Measurements from ENCODE around the gene SPINK9. TPM values are rescaled to one million over a fixed set of nuclear protein-coding genes. Genes with fewer than 3 reads are reported as not detected.

The SPINK9 gene
- total and polyA plus RNA-seq, 2 of the 4 experiments (the other 2 are of a cell fraction): not detected

GRCh38 chr5:148372166-148372725 lies 36.9 kb downstream of the SPINK9 start:
- no peak overlapping the region for H4K5ac ChIP-seq (ENCODE audit: low read depth, low read length)
- no peaks in the 10 kb centered on the region for H3K79me1 ChIP-seq (ENCODE audit: low read depth in 1 of 2, low read length in 2 of 2)
- H3K27ac ChIP-seq (ENCODE audit: insufficient read depth, low read length): no peak overlapping the region
- H3K4me2 ChIP-seq (ENCODE audit: low read depth, low read length): no peak overlapping the region
- no peak overlapping the region for H2AK9ac ChIP-seq (replicated peaks; ENCODE audit: low read depth, low read length, poor library complexity)
- no peak overlapping the region for H3K18ac ChIP-seq (ENCODE audit: low read depth, low read length)
- no peak overlapping the region for H4K8ac ChIP-seq (ENCODE audit: low read depth in 2 of 2, low read length in 2 of 2)
- H3K4me3 ChIP-seq (ENCODE audit: insufficient read depth, low read depth, low read length): no peak overlapping the region
- WGBS, 2 experiments (ENCODE audit: extremely low coverage in 2 of 2, insufficient read length in 1 of 2): no CpG with 5 or more reads among the region's 2 CpGs
- ChIA-PET CTCF (no interaction called here), POLR2A (ENCODE audit: unreplicated experiment) (no interaction called here)
- peak; percentile 13; the same call in 1 of the 2 replicates for ATAC-seq (ENCODE audit: low read depth)
- H2BK20ac ChIP-seq (ENCODE audit: low read depth, low read length): no peak overlapping the region
- H3K56ac ChIP-seq (ENCODE audit: extremely low read depth, insufficient read depth, low read length): no peak overlapping the region
- intact Hi-C loops (cut with micrococcal nuclease) (loop anchor here (5.0 kb wide), 1 partner anchor 515 kb away; no protein-coding TSS in a partner anchor), in situ Hi-C loops (cut with MboI; ENCODE audit: low sequenced_read_pairs) (loop anchor here (10.0 kb wide), 1 partner anchor 197 kb away; no protein-coding TSS in a partner anchor), dilution Hi-C loops (cut with HindIII; ENCODE audit: low sequenced_read_pairs, unreplicated experiment) (no loop called here)
- no peak overlapping the region for H2AFZ ChIP-seq (replicated peaks; ENCODE audit: low read length, poor library complexity)
- H2BK120ac ChIP-seq (ENCODE audit: low read depth, low read length): no peak overlapping the region
- BruUV-seq (replicated peaks): no TSS peak
- H4K20me1 ChIP-seq (ENCODE audit: insufficient read depth, low read length): no peaks in the 10 kb centered on the region
- H2BK15ac ChIP-seq (ENCODE audit: low read depth, low read length): no peak overlapping the region
- no peak overlapping the region for H3K9ac ChIP-seq (ENCODE audit: low read depth, low read length)
- H2AK5ac ChIP-seq (ENCODE audit: low read depth, low read length): no peak overlapping the region
- DNase-seq: no peak
- peaks cover 2% of the 10 kb centered on the region; the same call in 1 of the 2 replicates for H3K36me3 ChIP-seq (ENCODE audit: control insufficient read depth, insufficient read depth, low read length)
- no peaks in the 10 kb centered on the region for H3K9me1 ChIP-seq (ENCODE audit: insufficient read depth, low read length)
- no peaks in the 10 kb centered on the region for H3K27me3 ChIP-seq (ENCODE audit: control insufficient read depth, insufficient read depth, low read length)
- H3K14ac ChIP-seq (replicated peaks; ENCODE audit: low read depth, low read length): no peak overlapping the region
- no peaks in the 10 kb centered on the region for H3K9me3 ChIP-seq (ENCODE audit: control insufficient read depth, insufficient read depth, low read length)
- no peak overlapping the region for H3K23ac ChIP-seq (ENCODE audit: low read depth, low read length)
- no peak overlapping the region for H4K91ac ChIP-seq (ENCODE audit: insufficient read depth, low read depth, low read length)
- H3K4ac ChIP-seq (ENCODE audit: low read depth, low read length): no peak overlapping the region
- TF ChIP-seq RFX5 (IDR thresholded peaks at IDR 0.05; ENCODE audit: low read depth, low read length) (no peak), CHD1 (IDR thresholded peaks at IDR 0.05; ENCODE audit: low read depth, low read length) (no peak), CTCF (conservative IDR thresholded peaks at IDR 0.05; ENCODE audit: low read depth, low read length) (no peak), RAD21 (IDR thresholded peaks at IDR 0.05; ENCODE audit: low read length) (no peak), MAFK (IDR thresholded peaks at IDR 0.05; ENCODE audit: low read depth, low read length) (no peak), POLR2A (IDR thresholded peaks at IDR 0.05; ENCODE audit: low read depth, low read length) (no peak), MAZ (IDR thresholded peaks at IDR 0.05; ENCODE audit: borderline replicate concordance, low read depth, low read length) (no peak), CEBPB (IDR thresholded peaks at IDR 0.05; ENCODE audit: low read depth, low read length) (no peak), RCOR1 (IDR thresholded peaks at IDR 0.05; ENCODE audit: insufficient replicate concordance, low read length) (no peak), ELK1 (IDR thresholded peaks at IDR 0.05; ENCODE audit: borderline replicate concordance, low read depth, low read length) (no peak), SMC3 (IDR thresholded peaks at IDR 0.05; ENCODE audit: low read depth, low read length) (no peak), NFE2L2 (IDR thresholded peaks at IDR 0.05; ENCODE audit: low read depth, low read length) (no peak), USF2 (IDR thresholded peaks at IDR 0.05; ENCODE audit: low read depth, low read length) (no peak), MXI1 (IDR thresholded peaks at IDR 0.05; ENCODE audit: borderline replicate concordance, low read depth, low read length) (no peak), BHLHE40 (IDR thresholded peaks at IDR 0.05; ENCODE audit: low read depth, low read length) (no peak), FOS (IDR thresholded peaks at IDR 0.05; ENCODE audit: low read depth, low read length) (no peak)
- H2BK5ac ChIP-seq (ENCODE audit: low read depth, low read length, poor library complexity, severe bottlenecking): no peak overlapping the region
- peaks cover 2% of the 10 kb centered on the region; the same call in 1 of the 2 replicates for H3K4me1 ChIP-seq (ENCODE audit: control insufficient read depth, insufficient read depth, low read length)
